DMS 273 treated with DMSO at 0.1 percent for 48 hours (cell line): ENCODE measurements around the gene TFE3.
"Not testable (repeated sequence)": the region's sequence is repeated elsewhere in the genome, so short reads cannot be mapped to it uniquely, and the experiment has no call there.

Experiments
- DNase-seq: peaks from one replicate; lab custom pipeline; 2025; lab: John Stamatoyannopoulos, UW

Gene TFE3

GRCh38 chrX:49001521-49002090, 41.6 kb downstream of the TFE3 start:
- peak; percentile 14 for DNase-seq

- no peak for DNase-seq
These were observed 42.5 kb downstream of the TFE3 start for GRCh38 chrX:49000636-49001035.

- no peak for DNase-seq
These were observed 44.1 kb downstream of the TFE3 start for GRCh38 chrX:48999030-48999429.

- DNase-seq = no peak
These were observed 44.8 kb downstream of the TFE3 start for GRCh38 chrX:48998391-48998790.

GRCh38 chrX:48997865-48998264, 45.3 kb downstream of the TFE3 start:
- no peak for DNase-seq

- DNase-seq = no peak
These were observed 45.7 kb downstream of the TFE3 start for GRCh38 chrX:48997455-48997854.

GRCh38 chrX:48996969-48997368, 46.2 kb downstream of the TFE3 start:
- no peak for DNase-seq

- DNase-seq = no peak
These were observed 50.8 kb downstream of the TFE3 start for GRCh38 chrX:48992341-48992740.

- no peak for DNase-seq
These were observed 53.7 kb downstream of the TFE3 start for GRCh38 chrX:48989483-48989882.

GRCh38 chrX:48983896-48984295, 59.3 kb downstream of the TFE3 start:
- no peak for DNase-seq

GRCh38 chrX:48983081-48983480, 60.1 kb downstream of the TFE3 start:
- DNase-seq = no peak

- no peak for DNase-seq
These were observed 62.0 kb downstream of the TFE3 start for GRCh38 chrX:48981178-48981577.

GRCh38 chrX:48980341-48980740, 62.8 kb downstream of the TFE3 start:
- DNase-seq = not testable (repeated sequence)
